GM20431 (cell line): ENCODE measurements around the gene RNF157.

ENCODE experiments used
- in situ Hi-C: fragments of 300-500 bp; cut with MseI, MboI; formaldehyde crosslinking; loops from one replicate; pipeline ENCODE4 v1.15.0; 2020; ENCODE audit warnings: low sequenced_read_pairs; ENCODE audit not compliant: unreplicated experiment

RNF157 gene

DNA sequence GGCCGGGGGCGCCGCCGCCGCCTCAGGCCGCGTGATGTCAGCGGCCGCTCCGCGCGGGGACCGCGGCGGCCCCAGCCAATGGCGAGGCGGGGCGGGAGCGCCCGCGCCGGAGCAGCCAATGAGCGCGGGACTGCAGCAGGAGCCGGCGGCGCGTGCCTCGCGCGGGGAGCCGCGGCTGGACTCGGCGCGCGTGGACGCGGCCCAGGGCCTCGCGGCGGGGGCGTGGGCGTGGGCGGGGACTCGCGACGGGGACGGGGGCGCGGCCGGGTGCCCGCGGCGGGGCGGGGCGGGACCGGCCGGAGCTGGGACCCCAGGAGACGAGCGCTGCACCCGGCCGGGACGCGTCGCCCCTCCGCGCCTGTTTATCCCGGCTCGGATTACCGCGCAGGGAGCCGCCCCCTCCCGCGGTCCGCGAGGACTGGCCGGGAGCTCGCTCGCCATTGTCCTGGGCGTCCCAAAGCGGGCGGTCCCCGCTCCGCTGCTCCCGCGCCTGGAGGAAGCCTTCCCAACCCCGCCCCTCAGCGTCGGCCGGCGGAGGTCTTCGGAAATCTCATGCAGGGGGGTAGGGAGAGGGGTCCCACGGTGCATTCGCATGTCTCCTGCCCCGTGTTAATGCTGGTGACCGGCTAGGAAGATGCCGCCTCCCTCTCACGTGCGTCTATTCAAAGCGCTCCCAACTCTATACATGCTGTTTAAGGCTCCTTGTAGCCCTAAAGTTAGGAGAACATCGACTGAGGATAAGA, at the start of gene RNF157:
Gene RNF157, minus strand, starts transcription at position 33 of the 743 bp plus-strand sequence. CDS start 253 bp downstream, outside the sequence.
- in situ Hi-C loops: no loop called here

DNA sequence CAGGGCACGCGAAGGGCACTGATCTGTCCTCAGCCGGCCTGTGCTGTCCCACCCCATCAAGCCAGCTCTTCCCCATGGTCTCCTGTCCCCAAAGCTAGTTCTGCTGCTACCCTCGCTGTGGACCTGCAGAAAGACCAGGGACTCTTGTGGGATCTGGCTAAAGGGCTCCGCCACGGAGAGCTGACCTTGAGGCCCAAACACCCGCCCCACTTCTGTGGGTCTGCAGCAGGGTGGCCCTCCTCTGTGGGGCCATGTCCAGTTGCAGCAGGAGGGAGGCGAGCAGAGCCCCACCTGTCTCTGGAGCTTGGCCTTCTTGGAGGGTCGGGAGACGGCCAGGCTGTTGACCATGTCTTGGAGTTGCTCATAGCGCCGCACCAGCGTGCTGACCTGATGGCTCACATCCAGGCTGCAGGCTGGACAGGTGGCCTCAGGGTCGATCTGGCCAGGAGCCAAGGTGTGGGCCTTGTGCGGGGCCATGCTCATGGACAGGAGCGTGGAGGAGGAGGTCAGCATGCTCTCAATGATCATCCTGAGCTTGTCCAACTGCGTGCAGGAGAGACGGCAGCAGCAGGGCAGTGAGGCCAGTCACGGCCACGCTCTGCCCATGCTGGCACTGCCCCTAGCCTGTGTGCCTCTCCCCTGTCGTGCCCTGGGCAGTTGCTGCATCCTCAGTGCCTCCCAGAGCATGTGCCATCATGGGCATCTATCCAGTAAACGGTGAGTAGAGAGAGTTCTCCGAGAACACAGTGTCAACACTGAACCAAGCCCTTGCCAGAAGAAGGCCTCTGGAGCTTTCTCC, 41.5 kb upstream of the RNF157 start:
- in situ Hi-C loops: loop anchor here (5.0 kb wide), 1 partner anchor 159 kb away; no protein-coding TSS in a partner anchor

- in situ Hi-C loops: loop anchor here (5.0 kb wide), 1 partner anchor 158 kb away; no protein-coding TSS in a partner anchor
Observed at GRCh38 chr17:76280650-76281049, 40.4 kb upstream of the RNF157 start.

- in situ Hi-C loops: loop anchor here (5.0 to 10.0 kb wide), 2 partner anchors 95 to 158 kb away; no protein-coding TSS in a partner anchor
Observed at GRCh38 chr17:76279742-76280287, 39.5 kb upstream of the RNF157 start.

- in situ Hi-C loops: loop anchor here (10.0 kb wide), 1 partner anchor 94 kb away; no protein-coding TSS in a partner anchor
Observed at GRCh38 chr17:76278952-76279741, 38.9 kb upstream of the RNF157 start.

GRCh38 chr17:76278268-76278908, 38.1 kb upstream of the RNF157 start:
- in situ Hi-C loops: loop anchor here (10.0 kb wide), 1 partner anchor 94 kb away; no protein-coding TSS in a partner anchor

GRCh38 chr17:76277300-76278267, 37.3 kb upstream of the RNF157 start:
- in situ Hi-C loops: loop anchor here (10.0 kb wide), 1 partner anchor 93 kb away; no protein-coding TSS in a partner anchor

DNA sequence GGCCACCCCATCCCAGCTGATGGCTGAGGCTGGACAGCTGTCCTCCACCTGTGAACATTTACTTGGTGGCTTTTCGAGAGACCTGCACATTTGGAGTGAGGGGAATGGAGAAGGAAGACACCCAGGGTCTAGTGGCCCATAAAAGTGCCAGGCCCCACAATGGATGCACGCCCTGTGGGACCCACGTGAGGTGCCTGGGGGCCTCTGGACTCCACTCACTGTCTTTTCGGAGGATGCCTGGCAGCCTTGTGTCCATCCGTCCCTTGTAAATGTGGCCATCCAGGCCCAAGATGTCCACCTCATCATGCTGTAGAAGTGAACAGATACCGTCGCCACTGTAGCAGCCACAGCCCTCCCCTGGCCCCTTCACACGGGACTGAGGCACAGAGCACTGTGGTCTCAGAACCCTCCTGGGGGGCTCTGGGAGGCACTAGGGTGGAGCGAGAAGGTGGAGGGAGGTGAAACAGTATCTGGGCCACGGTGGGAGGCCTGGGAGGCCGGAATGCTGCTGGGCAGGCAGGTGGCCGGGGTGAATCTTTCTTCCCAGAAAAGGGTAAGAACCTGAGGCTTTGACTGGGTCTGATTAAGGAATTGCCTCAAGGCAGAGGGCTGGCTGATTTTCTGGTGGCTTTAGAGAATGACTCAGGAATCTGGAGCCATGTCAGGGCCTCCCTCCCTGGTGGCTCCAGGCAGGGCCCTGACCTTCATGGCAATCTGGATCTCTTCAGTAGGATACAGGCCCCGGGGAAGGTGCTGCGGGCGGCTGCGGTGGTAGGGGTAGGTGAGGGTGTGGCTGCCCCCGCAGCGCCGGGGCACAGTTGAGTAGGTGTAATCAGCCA, 36.4 kb upstream of the RNF157 start:
- in situ Hi-C loops: loop anchor here (10.0 kb wide), 1 partner anchor 92 kb away; no protein-coding TSS in a partner anchor

DNA sequence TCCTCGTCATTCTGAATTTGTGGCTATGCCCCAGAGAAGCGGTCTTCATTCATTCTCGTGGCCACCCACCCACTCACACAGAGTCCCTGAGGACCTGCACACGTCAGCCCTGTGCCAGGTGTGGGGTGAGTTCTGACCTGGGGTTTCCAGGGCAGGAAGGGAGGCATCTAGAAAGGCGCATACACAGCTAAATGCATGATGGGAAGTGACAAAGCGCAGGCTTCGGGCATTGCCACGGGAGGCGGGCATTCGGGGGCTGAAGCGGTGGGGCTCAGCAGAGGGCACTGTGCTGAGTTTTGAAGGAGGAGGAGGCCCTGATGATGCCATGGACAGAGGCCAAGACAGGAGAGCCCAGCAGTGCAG, 35.8 kb upstream of the RNF157 start:
- in situ Hi-C loops: loop anchor here (10.0 kb wide), 1 partner anchor 91 kb away; no protein-coding TSS in a partner anchor

DNA sequence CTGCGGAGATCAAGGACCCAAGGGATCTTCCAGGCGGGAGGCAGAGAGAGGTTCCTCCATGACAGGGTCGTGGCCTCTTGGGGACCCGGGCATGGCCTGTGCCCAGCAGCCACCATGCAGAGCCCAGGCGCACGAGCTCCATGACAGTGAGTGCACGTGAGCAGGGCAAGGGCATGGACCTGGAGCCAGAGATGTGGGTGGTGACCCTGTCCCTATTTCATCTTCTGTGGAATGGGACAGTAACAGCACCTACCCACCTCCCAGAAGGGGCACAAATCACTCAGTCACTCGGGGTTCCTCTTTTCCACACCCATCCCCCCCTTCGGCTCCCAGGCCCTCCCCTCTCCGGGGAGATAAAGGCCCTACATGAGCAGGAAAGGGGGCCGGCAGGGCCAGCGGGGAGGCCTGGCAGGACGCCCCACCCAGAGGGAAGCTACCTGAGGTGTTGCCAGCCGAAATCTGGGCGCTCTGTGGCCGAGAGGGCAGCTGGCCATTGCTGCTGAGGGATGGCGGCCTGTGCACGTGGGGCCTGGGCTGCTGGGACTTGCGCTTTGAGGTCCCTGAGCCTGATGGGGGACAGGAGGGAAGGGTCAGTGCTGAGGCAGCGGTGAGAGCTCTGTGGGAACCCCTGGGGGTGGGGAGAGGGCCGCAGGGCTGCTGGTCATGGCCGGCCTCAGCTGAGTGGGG, 35.2 kb upstream of the RNF157 start:
- in situ Hi-C loops: loop anchor here (10.0 kb wide), 1 partner anchor 91 kb away; no protein-coding TSS in a partner anchor

GRCh38 chr17:76274112-76274956, 34.0 kb upstream of the RNF157 start:
- in situ Hi-C loops: loop anchor here (10.0 kb wide), 1 partner anchor 90 kb away; no protein-coding TSS in a partner anchor

DNA sequence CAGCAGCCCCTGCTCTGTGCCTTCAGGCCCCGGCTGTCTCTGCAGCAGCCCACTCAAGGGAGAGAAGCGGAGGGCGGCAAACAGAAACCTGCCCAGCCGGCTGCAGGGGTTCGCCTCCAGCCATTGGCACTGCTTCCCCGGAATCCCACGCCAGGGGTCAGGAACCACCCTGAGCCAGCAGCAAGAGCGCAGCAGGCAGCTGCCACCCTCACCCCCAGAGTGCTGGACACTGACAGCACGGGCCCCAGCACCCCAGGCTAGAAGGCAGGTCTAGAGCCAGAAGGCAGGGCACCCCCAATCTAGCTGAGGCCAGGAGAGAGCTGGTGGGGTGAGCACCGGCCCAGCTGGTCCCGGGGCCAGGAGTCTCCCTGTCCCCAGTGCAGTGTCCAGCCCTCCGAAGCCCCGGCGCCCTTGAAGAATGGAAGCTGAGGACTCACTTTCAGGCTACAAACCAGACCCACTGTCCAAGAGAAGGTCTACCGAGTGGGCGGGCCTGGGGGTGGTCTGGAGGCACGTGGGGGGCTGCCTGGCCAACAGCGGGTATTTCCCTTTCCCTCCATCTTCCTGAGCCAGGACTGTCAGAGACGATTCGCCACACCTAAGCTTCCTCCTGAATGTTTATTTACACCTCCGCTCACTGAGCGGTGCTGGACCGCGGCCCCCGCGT, 33.3 kb upstream of the RNF157 start:
- in situ Hi-C loops: loop anchor here (10.0 kb wide), 1 partner anchor 89 kb away; no protein-coding TSS in a partner anchor

DNA sequence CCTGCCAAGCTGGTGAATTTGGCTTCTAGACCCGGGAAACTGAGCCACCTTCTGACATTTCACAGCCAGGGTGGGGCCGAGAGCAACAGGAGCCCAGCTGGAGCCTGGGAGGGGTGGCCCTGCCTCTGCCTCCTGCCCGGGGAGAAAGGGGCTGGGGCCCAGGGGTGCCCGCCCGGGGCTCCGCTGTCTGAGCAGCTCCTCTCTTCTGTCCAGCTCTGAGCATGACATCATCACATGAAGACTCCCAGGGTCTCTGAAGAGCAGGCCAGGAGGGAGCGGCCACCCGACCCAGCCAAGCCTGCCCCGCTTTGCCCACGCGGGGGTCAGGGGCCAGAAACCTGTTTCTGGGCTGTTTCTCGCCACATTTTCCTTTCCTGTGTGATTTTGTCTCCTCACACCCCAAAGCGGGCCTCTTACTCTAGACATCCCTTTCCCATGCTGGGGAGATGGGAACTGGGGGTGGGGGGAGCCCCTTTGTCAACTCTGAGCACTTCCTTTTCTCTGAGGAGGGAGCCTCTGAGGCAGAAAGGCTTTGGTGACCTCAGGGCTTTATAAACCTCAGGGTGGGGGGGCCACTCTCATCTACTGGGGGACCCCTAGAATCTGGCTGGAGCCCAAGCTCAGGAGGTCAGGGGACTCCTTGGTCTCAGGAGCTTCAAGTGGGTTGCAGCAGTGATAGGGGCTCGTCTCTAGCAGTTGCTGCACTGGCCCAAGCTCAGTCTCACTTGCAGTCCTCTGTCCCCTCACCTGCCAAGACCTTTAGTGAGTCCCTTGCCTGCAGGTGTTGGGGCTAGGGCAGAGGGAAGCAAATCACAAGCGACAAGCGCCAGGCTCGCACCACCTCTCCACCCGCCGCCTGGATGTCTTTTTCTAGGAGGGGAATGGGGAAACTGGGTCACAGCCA, 32.5 kb upstream of the RNF157 start:
- in situ Hi-C loops: loop anchor here (10.0 kb wide), 1 partner anchor 88 kb away; no protein-coding TSS in a partner anchor
